ENCODE results near the gene TMEM209.
"Not testable (repeated sequence)": the region's sequence is repeated elsewhere in the genome, so short reads cannot be mapped to it uniquely, and the experiment has no call there.

The TMEM209 gene

GRCh38 chr7:130135208-130136205, 69.7 kb downstream of the TMEM209 start:
- Histone ChIP-seq H3K27me3 (ENCODE audit: control insufficient read depth, insufficient read depth, low read length) (no peaks in the 10 kb centered on the region), H3K4me3 (ENCODE audit: low read length) (no peak overlapping the region), H3K27ac (ENCODE audit: low read depth, low read length) (no peak overlapping the region), H3K36me3 (ENCODE audit: control insufficient read depth, insufficient read depth, low read length) (peaks cover 8% of the 10 kb centered on the region), H3K4me1 (ENCODE audit: control insufficient read depth, insufficient read depth, low read length) (no peaks in the 10 kb centered on the region), H3K9ac (ENCODE audit: low read length) (no peak overlapping the region)

GRCh38 chr7:130134726-130135125, 70.5 kb downstream of the TMEM209 start:
- Histone ChIP-seq H3K36me3 (ENCODE audit: control insufficient read depth, insufficient read depth, low read length) (peaks cover 8% of the 10 kb centered on the region), H3K9ac (ENCODE audit: low read length) (no peak overlapping the region), H3K4me1 (ENCODE audit: control insufficient read depth, insufficient read depth, low read length) (no peaks in the 10 kb centered on the region), H3K27me3 (ENCODE audit: control insufficient read depth, insufficient read depth, low read length) (no peaks in the 10 kb centered on the region), H3K4me3 (ENCODE audit: low read length) (no peak overlapping the region), H3K27ac (ENCODE audit: low read depth, low read length) (no peak overlapping the region)

GRCh38 chr7:130134106-130134636, 71.0 kb downstream of the TMEM209 start:
- Histone ChIP-seq H3K4me1 (ENCODE audit: control insufficient read depth, insufficient read depth, low read length) (no peaks in the 10 kb centered on the region), H3K4me3 (ENCODE audit: low read length) (no peak overlapping the region), H3K36me3 (ENCODE audit: control insufficient read depth, insufficient read depth, low read length) (peaks cover 8% of the 10 kb centered on the region), H3K27ac (ENCODE audit: low read depth, low read length) (no peak overlapping the region), H3K27me3 (ENCODE audit: control insufficient read depth, insufficient read depth, low read length) (no peaks in the 10 kb centered on the region), H3K9ac (ENCODE audit: low read length) (no peak overlapping the region)

GRCh38 chr7:130133029-130133782, 72.0 kb downstream of the TMEM209 start:
- H3K27me3 ChIP-seq (ENCODE audit: control insufficient read depth, insufficient read depth, low read length), result no peaks in the 10 kb centered on the region
- H3K4me1 ChIP-seq (ENCODE audit: control insufficient read depth, insufficient read depth, low read length), result no peaks in the 10 kb centered on the region
- H3K4me3 ChIP-seq (ENCODE audit: low read length), result no peak overlapping the region
- H3K27ac ChIP-seq (ENCODE audit: low read depth, low read length), result no peak overlapping the region
- no peak overlapping the region for H3K9ac ChIP-seq (ENCODE audit: low read length)
- H3K36me3 ChIP-seq (ENCODE audit: control insufficient read depth, insufficient read depth, low read length), result peaks cover 8% of the 10 kb centered on the region

- Histone ChIP-seq H3K4me1 (ENCODE audit: control insufficient read depth, insufficient read depth, low read length) (peaks cover 9% of the 10 kb centered on the region), H3K4me3 (ENCODE audit: low read length) (no peak overlapping the region), H3K36me3 (ENCODE audit: control insufficient read depth, insufficient read depth, low read length) (peaks cover 8% of the 10 kb centered on the region), H3K27me3 (ENCODE audit: control insufficient read depth, insufficient read depth, low read length) (no peaks in the 10 kb centered on the region), H3K9ac (ENCODE audit: low read length) (no peak overlapping the region), H3K27ac (ENCODE audit: low read depth, low read length) (no peak overlapping the region)
These were observed 73.0 kb downstream of the TMEM209 start for GRCh38 chr7:130131964-130132875.

- Histone ChIP-seq H3K36me3 (ENCODE audit: control insufficient read depth, insufficient read depth, low read length) (peaks cover 8% of the 10 kb centered on the region), H3K27me3 (ENCODE audit: control insufficient read depth, insufficient read depth, low read length) (no peaks in the 10 kb centered on the region), H3K27ac (ENCODE audit: low read depth, low read length) (no peak overlapping the region), H3K4me1 (ENCODE audit: control insufficient read depth, insufficient read depth, low read length) (peaks cover 10% of the 10 kb centered on the region), H3K9ac (ENCODE audit: low read length) (no peak overlapping the region), H3K4me3 (ENCODE audit: low read length) (no peak overlapping the region)
These were observed 73.9 kb downstream of the TMEM209 start for GRCh38 chr7:130131191-130131834.

GRCh38 chr7:130129011-130129411, 76.2 kb downstream of the TMEM209 start:
- H3K9ac ChIP-seq (ENCODE audit: low read length), result no peak overlapping the region
- no peaks in the 10 kb centered on the region for H3K27me3 ChIP-seq (ENCODE audit: control insufficient read depth, insufficient read depth, low read length)
- peaks cover 8% of the 10 kb centered on the region for H3K36me3 ChIP-seq (ENCODE audit: control insufficient read depth, insufficient read depth, low read length)
- no peak overlapping the region for H3K27ac ChIP-seq (ENCODE audit: low read depth, low read length)
- no peak overlapping the region for H3K4me3 ChIP-seq (ENCODE audit: low read length)
- H3K4me1 ChIP-seq (ENCODE audit: control insufficient read depth, insufficient read depth, low read length), result peaks cover 10% of the 10 kb centered on the region

GRCh38 chr7:130127821-130128317, 77.3 kb downstream of the TMEM209 start:
- H3K4me3 ChIP-seq (ENCODE audit: low read length), result peak overlapping the region; percentile 16
- H3K4me1 ChIP-seq (ENCODE audit: control insufficient read depth, insufficient read depth, low read length), result peaks cover 10% of the 10 kb centered on the region
- H3K36me3 ChIP-seq (ENCODE audit: control insufficient read depth, insufficient read depth, low read length), result peaks cover 11% of the 10 kb centered on the region
- H3K27me3 ChIP-seq (ENCODE audit: control insufficient read depth, insufficient read depth, low read length), result no peaks in the 10 kb centered on the region
- no peak overlapping the region for H3K9ac ChIP-seq (ENCODE audit: low read length)
- H3K27ac ChIP-seq (ENCODE audit: low read depth, low read length), result no peak overlapping the region

GRCh38 chr7:130127404-130127803, 77.8 kb downstream of the TMEM209 start:
- Histone ChIP-seq H3K4me1 (ENCODE audit: control insufficient read depth, insufficient read depth, low read length) (peaks cover 10% of the 10 kb centered on the region), H3K27ac (ENCODE audit: low read depth, low read length) (no peak overlapping the region), H3K9ac (ENCODE audit: low read length) (no peak overlapping the region), H3K36me3 (ENCODE audit: control insufficient read depth, insufficient read depth, low read length) (peaks cover 14% of the 10 kb centered on the region), H3K4me3 (ENCODE audit: low read length) (no peak overlapping the region), H3K27me3 (ENCODE audit: control insufficient read depth, insufficient read depth, low read length) (no peaks in the 10 kb centered on the region)

GRCh38 chr7:130126840-130127239, 78.4 kb downstream of the TMEM209 start:
- not testable (repeated sequence) for H3K27ac ChIP-seq (ENCODE audit: low read depth, low read length); H3K9ac ChIP-seq (ENCODE audit: low read length); H3K27me3 ChIP-seq (ENCODE audit: control insufficient read depth, insufficient read depth, low read length); H3K4me1 ChIP-seq (ENCODE audit: control insufficient read depth, insufficient read depth, low read length); H3K4me3 ChIP-seq (ENCODE audit: low read length)
- H3K36me3 ChIP-seq (ENCODE audit: control insufficient read depth, insufficient read depth, low read length), result peaks cover 15% of the 10 kb centered on the region

- Histone ChIP-seq H3K4me1 (ENCODE audit: control insufficient read depth, insufficient read depth, low read length) (peaks cover 10% of the 10 kb centered on the region), H3K27me3 (ENCODE audit: control insufficient read depth, insufficient read depth, low read length) (no peaks in the 10 kb centered on the region), H3K9ac (ENCODE audit: low read length) (no peak overlapping the region), H3K36me3 (ENCODE audit: control insufficient read depth, insufficient read depth, low read length) (peaks cover 19% of the 10 kb centered on the region), H3K27ac (ENCODE audit: low read depth, low read length) (no peak overlapping the region), H3K4me3 (ENCODE audit: low read length) (no peak overlapping the region)
These were observed 80.5 kb downstream of the TMEM209 start for GRCh38 chr7:130124711-130125110.

Data from rectal smooth muscle tissue (tissue), 1 donor.